PC-9 (cell line): ENCODE measurements around the gene ITSN1.

ENCODE experiments used
- CTCF ChIP-seq: fragments of 200-600 bp; sonication (generic); conservative IDR thresholded peaks from 2 replicates; pipeline ENCODE4 v1.6.1; 2017; ENCODE audit warnings: mixed run types, antibody characterized with exemption, mild to moderate bottlenecking, moderate library complexity
- EZH2 ChIP-seq: fragments of 200-600 bp; sonication (generic); IDR thresholded peaks from 2 replicates; pipeline ENCODE4 v1.8.0; 2017; ENCODE audit warnings: antibody characterized with exemption, low read depth

GRCh38 chr21:33937931-33938339 lies 295.6 kb downstream of the ITSN1 start:
- TF ChIP-seq EZH2 (no peak), CTCF (no peak)
